Fibroblast of gingiva (primary cell): Measurements from ENCODE around the gene TXNDC9.
"Not testable (repeated sequence)": the region's sequence is repeated elsewhere in the genome, so short reads cannot be mapped to it uniquely, and the experiment has no call there.

Experiments used
- DNase-seq: peaks from one replicate; pipeline ENCODE4 v3.0.0-alpha.2; 2011; ENCODE audit warnings: low read depth

The TXNDC9 gene

GRCh38 chr2:99325384-99325783 is 10.7 kb downstream of the TXNDC9 start:
- DNase-seq: no peak

- DNase-seq: not testable (repeated sequence)
Measured at GRCh38 chr2:99317873-99318200, 18.3 kb downstream of the TXNDC9 start.

- no peak for DNase-seq
Measured at GRCh38 chr2:99317161-99317872, 18.8 kb downstream of the TXNDC9 start.

DNA sequence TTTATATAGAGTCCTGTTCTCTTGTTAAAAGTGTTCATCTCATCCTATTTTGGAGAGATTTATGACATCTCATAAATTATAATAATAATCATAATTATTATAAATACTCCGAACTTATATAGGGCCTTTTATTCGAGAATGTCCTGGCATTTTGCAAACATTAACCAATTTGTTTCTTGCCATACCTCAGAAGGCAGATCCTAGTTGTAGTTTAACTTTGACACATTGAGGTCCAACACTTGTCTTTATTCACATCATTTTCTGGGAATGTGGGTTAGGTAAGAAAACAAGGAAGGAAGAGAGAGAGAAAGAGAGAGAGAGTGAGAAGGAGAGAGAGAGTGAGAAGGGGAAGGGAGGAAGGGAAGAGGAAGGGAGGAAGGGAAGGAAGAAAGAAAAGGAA is 35.0 kb downstream of the TXNDC9 start, which contains the start of gene LYG1:
Gene LYG1, minus strand, starts transcription at position 101 of the 400 bp plus-strand sequence. CDS start 5,527 bp downstream, outside the sequence.
- not testable (repeated sequence) for DNase-seq

GRCh38 chr2:99299580-99299979 is 36.6 kb downstream of the TXNDC9 start:
- no peak for DNase-seq

- DNase-seq: peak; percentile 42
Measured at GRCh38 chr2:99297994-99298393, 38.1 kb downstream of the TXNDC9 start.

- no peak for DNase-seq
Measured at GRCh38 chr2:99285526-99285925, 50.6 kb downstream of the TXNDC9 start.

DNA sequence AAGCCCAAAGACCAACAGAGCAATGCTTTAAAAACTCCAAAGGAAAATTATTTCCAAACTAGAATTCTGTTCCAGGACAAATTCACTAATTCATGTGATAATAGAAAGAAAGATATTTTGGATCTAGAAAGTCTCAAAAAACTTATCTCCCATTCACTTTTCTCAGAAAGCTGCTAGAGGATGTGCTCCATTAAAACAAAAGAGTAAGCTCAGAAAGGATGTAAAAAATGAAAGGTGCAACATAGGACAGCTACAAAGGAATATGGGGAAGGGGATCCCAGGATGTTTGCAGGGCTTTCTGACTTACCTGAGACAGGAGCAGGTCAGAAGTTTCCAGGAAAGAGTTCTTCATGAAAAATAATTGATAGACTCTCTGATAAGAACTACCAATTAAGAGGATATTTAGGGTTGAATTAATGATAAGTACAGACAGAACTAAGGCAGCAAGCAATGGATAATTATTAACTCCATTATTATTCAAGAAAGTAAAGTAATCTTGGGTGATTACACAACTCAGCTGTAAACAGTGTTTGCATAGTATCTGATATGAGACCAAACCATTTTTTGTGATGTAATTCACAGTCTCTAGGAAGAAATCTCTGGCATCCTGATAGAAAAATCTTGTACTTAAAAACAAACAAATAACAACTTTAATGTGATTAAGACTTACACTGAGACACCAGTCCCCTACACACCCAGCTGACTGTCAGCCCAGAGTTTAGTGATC is 56.0 kb downstream of the TXNDC9 start:
- DNase-seq: peak; percentile 26

DNA sequence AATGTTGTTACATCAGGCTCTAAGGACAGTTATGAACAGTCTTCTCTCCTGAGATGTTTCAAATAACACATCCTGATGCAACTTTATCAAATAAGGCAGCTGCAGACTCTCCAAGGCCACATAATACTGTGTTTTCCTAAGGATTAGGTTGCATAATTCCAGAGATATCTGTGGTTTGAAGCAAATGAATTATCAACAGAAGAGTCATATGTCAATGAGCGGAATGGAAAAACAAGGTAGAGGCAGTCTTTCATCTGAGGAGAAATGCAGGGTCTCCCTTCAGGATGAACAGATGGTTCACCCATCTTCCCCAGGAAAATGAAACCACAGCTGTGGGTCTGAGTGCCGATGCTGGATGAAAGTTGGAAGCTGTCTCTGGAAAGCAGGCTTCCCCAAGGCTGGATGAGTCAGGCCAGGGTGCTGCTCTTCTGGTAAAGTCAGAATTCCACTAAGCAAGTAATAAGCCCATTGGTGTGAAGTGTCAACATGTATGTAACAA is 57.3 kb downstream of the TXNDC9 start:
- peak; percentile 80 for DNase-seq

- DNase-seq: not testable (repeated sequence)
Measured at GRCh38 chr2:99278195-99278765, 57.9 kb downstream of the TXNDC9 start.

- DNase-seq: no peak
Measured at GRCh38 chr2:99275882-99276281, 60.3 kb downstream of the TXNDC9 start.
